GM23248 (cell line): ENCODE data around the gene GLB1L3. TPM values are rescaled to one million over a fixed set of nuclear protein-coding genes. Genes with fewer than 3 reads are reported as not detected.

Experiments used
- DNase-seq: peaks from one replicate; pipeline ENCODE4 v3.0.0-alpha.2; 2015
- H2AFZ ChIP-seq: fragments of 200-600 bp; sonication (generic); 2 replicates; pipeline ENCODE4 v1.6.1; 2016; ENCODE audit warnings: antibody characterized with exemption
- H3F3A ChIP-seq: fragments of 200-600 bp; sonication (generic); 2 replicates; pipeline ENCODE4 v1.6.1; 2016; ENCODE audit warnings: mild to moderate bottlenecking, antibody characterized with exemption, mixed run types; ENCODE audit not compliant: insufficient read depth
- H3K27ac ChIP-seq: fragments of 200-600 bp; sonication (generic); 2 replicates; pipeline ENCODE4 v1.5.1; 2016; ENCODE audit warnings: mild to moderate bottlenecking
- H3K27me3 ChIP-seq: fragments of 200-600 bp; sonication (generic); replicated peaks from 2 replicates; pipeline ENCODE4 v1.6.1; 2016; ENCODE audit warnings: mild to moderate bottlenecking; ENCODE audit not compliant: insufficient read depth
- H3K36me3 ChIP-seq: fragments of 200-600 bp; sonication (generic); 2 replicates; pipeline ENCODE4 v1.6.1; 2016; ENCODE audit warnings: low read depth, mild to moderate bottlenecking
- H3K4me1 ChIP-seq: fragments of 200-600 bp; sonication (generic); 2 replicates; pipeline ENCODE4 v1.6.1; 2016; ENCODE audit warnings: mild to moderate bottlenecking; ENCODE audit not compliant: insufficient read depth
- H3K4me2 ChIP-seq: fragments of 200-600 bp; sonication (generic); one replicate; pipeline ENCODE4 v1.6.1; 2016; ENCODE audit warnings: mild to moderate bottlenecking; ENCODE audit not compliant: unreplicated experiment
- H3K4me3 ChIP-seq: fragments of 200-600 bp; sonication (generic); 2 replicates; pipeline ENCODE4 v1.5.1; 2016; ENCODE audit warnings: mild to moderate bottlenecking
- H3K79me2 ChIP-seq: fragments of 200-600 bp; sonication (generic); 2 replicates; pipeline ENCODE4 v1.6.1; 2016; ENCODE audit warnings: mild to moderate bottlenecking; ENCODE audit not compliant: insufficient read depth
- H3K9ac ChIP-seq: fragments of 200-600 bp; sonication (generic); 2 replicates; pipeline ENCODE4 v1.6.1; 2016; ENCODE audit warnings: mild to moderate bottlenecking
- H3K9me2 ChIP-seq: fragments of 200-600 bp; sonication (generic); 2 replicates; pipeline ENCODE4 v1.6.1; 2016; ENCODE audit warnings: mixed run types, mild to moderate bottlenecking, moderate library complexity; ENCODE audit not compliant: insufficient read depth
- H3K9me3 ChIP-seq: fragments of 200-600 bp; sonication (generic); one replicate; pipeline ENCODE4 v1.6.1; 2017; ENCODE audit warnings: low read depth
- H4K20me1 ChIP-seq: fragments of 200-600 bp; sonication (generic); 2 replicates; pipeline ENCODE4 v1.6.0; 2016; ENCODE audit not compliant: insufficient read depth
- EZH2 ChIP-seq: fragments of 200-600 bp; sonication (generic); IDR thresholded peaks from 2 replicates; pipeline ENCODE4 v1.6.1; 2018; ENCODE audit warnings: antibody characterized with exemption, mild to moderate bottlenecking; ENCODE audit not compliant: insufficient read depth, poor library complexity, severe bottlenecking
- EZH2phosphoT487 ChIP-seq: fragments of 200-600 bp; sonication (generic); IDR thresholded peaks from 2 replicates; pipeline ENCODE4 v1.6.1; 2018; ENCODE audit warnings: antibody characterized with exemption, moderate library complexity, mild to moderate bottlenecking, low read depth; ENCODE audit not compliant: insufficient read depth
- WGBS, 2 experiments: methylation state at CpG; one replicate each; pipeline ENCODE4 v1.1.6; 2015 to 2017; ENCODE audit warnings: low lambda C conversion rate in 2 of 2, low coverage in 1 of 2; ENCODE audit errors: missing lambda C conversion rate in 2 of 2; 5-methylcytosine and 5-hydroxymethylcytosine counted together
- in situ Hi-C: fragments of 300-500 bp; cut with MboI; formaldehyde crosslinking; loops from 2 replicates; pipeline ENCODE4 v1.15.0; 2020
- polyA plus RNA-seq: library from polyadenylated mRNA; unstranded; fragments of >200 nt; fragmentation: Nextera tagmentation; extraction: Ambion mirVana; gene quantifications from 2 replicates; pipeline ENCODE4 v1.2.1, GENCODE V29; 2016
- total RNA-seq: library from RNA; depleted of rRNA; stranded (reverse); fragments of >200 nt; shearing (Covaris generic); gene quantifications from 2 replicates; pipeline ENCODE4 v1.2.3, GENCODE V29; 2014

Gene GLB1L3
- total and polyA plus RNA-seq, 2 experiments from 2014 or later: not detected

DNA sequence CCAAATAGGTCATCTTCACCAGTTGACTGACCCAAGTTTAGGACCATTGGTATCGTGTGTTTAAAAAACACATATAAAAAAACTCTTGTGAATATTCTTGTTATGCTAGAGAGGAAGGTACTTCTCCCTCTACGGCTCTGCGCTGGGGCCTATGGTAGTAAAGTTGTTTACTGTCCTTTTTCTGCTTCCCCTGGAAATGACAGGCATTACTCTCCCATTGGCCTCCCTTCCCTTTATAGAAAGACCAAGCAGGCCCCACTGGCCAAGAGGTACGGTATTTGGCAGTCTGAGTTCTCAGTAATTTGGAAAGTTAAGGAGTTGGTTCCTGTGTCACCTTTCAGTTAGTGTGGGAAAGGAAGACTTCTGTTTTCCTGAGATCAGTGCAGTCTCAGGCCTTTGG lies 29.5 kb upstream of the GLB1L3 start:
- no peaks in the 10 kb centered on the region for H3K9me3 ChIP-seq

GRCh38 chr11:134248910-134249480 lies 27.2 kb upstream of the GLB1L3 start:
- no peak overlapping the region for H3K27ac ChIP-seq
- 0 out of 2 replicates have a peak, but pooled peaks cover 10% of the 10 kb centered on the region for H3F3A ChIP-seq
- H3K4me2 ChIP-seq: no peak overlapping the region
- no peaks in the 10 kb centered on the region for H4K20me1 ChIP-seq
- H3K36me3 ChIP-seq: peaks cover 12% of the 10 kb centered on the region; the same call in 1 of the 2 replicates
- H3K9me2 ChIP-seq: no peaks in the 10 kb centered on the region
- in situ Hi-C loops: no loop called here
- H2AFZ ChIP-seq: no peak overlapping the region
- H3K79me2 ChIP-seq: peaks cover 6% of the 10 kb centered on the region
- no peak overlapping the region for H3K4me3 ChIP-seq
- WGBS, 2 experiments: 58 to 64% methylated on average over 7 of the region's 7 CpGs
- H3K9ac ChIP-seq: no peak overlapping the region
- no peaks in the 10 kb centered on the region for H3K27me3 ChIP-seq
- no peak for TF ChIP-seq EZH2
- TF ChIP-seq EZH2phosphoT487: no peak
- DNase-seq: no peak
- H3K4me1 ChIP-seq: peaks cover 7% of the 10 kb centered on the region; the same call in 1 of the 2 replicates
- no peaks in the 10 kb centered on the region for H3K9me3 ChIP-seq

More for the DNA sequence above, 29.5 kb upstream of the GLB1L3 start:
- no peaks in the 10 kb centered on the region for H3F3A ChIP-seq
- H3K27ac ChIP-seq: no peak overlapping the region
- no peak overlapping the region for H3K4me2 ChIP-seq
- H3K79me2 ChIP-seq: no peaks in the 10 kb centered on the region
- H3K4me3 ChIP-seq: no peak overlapping the region
- H3K9me2 ChIP-seq: no peaks in the 10 kb centered on the region
- no peak overlapping the region for H3K9ac ChIP-seq
- no peak for DNase-seq
- in situ Hi-C loops: no loop called here
- TF ChIP-seq EZH2phosphoT487 (no peak), EZH2 (no peak)
- no peaks in the 10 kb centered on the region for H3K4me1 ChIP-seq
- peaks cover 18% of the 10 kb centered on the region; the same call in 1 of the 2 replicates for H3K36me3 ChIP-seq
- no peaks in the 10 kb centered on the region for H3K27me3 ChIP-seq
- no peak overlapping the region for H2AFZ ChIP-seq
- WGBS, 2 experiments: 88 to 90% methylated on average over 4 of the region's 4 CpGs
- no peaks in the 10 kb centered on the region for H4K20me1 ChIP-seq

GRCh38 chr11:134250246-134250645 lies 25.9 kb upstream of the GLB1L3 start:
- Histone ChIP-seq H3K79me2 (peaks cover 18% of the 10 kb centered on the region), H3K27ac (no peak overlapping the region), H3K27me3 (no peaks in the 10 kb centered on the region), H3K4me3 (no peak overlapping the region), H3K9me3 (no peaks in the 10 kb centered on the region), H3K9me2 (no peaks in the 10 kb centered on the region), H3K36me3 (peaks cover 7% of the 10 kb centered on the region; the same call in 1 of the 2 replicates), H2AFZ (no peak overlapping the region), H4K20me1 (no peaks in the 10 kb centered on the region), H3F3A (0 out of 2 replicates have a peak, but pooled peaks cover 10% of the 10 kb centered on the region), H3K9ac (no peak overlapping the region), H3K4me2 (no peak overlapping the region), H3K4me1 (peaks cover 15% of the 10 kb centered on the region)
- TF ChIP-seq EZH2: no peak
- TF ChIP-seq EZH2phosphoT487: no peak
- in situ Hi-C loops: no loop called here
- 89 to 92% methylated on average over 3 of the region's 3 CpGs for WGBS, 2 experiments
- DNase-seq: no peak

- Histone ChIP-seq H3K36me3 (peaks cover 7% of the 10 kb centered on the region; the same call in 1 of the 2 replicates), H3F3A (0 out of 2 replicates have a peak, but pooled peaks cover 10% of the 10 kb centered on the region), H3K4me3 (no peak overlapping the region), H3K27me3 (no peaks in the 10 kb centered on the region), H3K27ac (no peak overlapping the region), H2AFZ (no peak overlapping the region), H3K9me3 (no peaks in the 10 kb centered on the region), H3K4me2 (no peak overlapping the region), H3K9me2 (no peaks in the 10 kb centered on the region), H3K79me2 (peaks cover 22% of the 10 kb centered on the region), H4K20me1 (no peaks in the 10 kb centered on the region), H3K9ac (no peak overlapping the region), H3K4me1 (peaks cover 15% of the 10 kb centered on the region)
- TF ChIP-seq EZH2phosphoT487 (no peak), EZH2 (no peak)
- 92% methylated on average over 2 of the region's 2 CpGs for WGBS, 2 experiments
- in situ Hi-C loops: no loop called here
- DNase-seq: no peak
These were observed 25.5 kb upstream of the GLB1L3 start for GRCh38 chr11:134250675-134251074.
